Measurements from ENCODE around the gene IGSF23. TPM values are rescaled to one million over a fixed set of nuclear protein-coding genes. Genes with fewer than 3 reads are reported as not detected.
"Not testable (repeated sequence)": the region's sequence is repeated elsewhere in the genome, so short reads cannot be mapped to it uniquely, and the experiment has no call there.

The IGSF23 gene
- total RNA-seq, 1 experiment from 2014 or later = not detected

DNA sequence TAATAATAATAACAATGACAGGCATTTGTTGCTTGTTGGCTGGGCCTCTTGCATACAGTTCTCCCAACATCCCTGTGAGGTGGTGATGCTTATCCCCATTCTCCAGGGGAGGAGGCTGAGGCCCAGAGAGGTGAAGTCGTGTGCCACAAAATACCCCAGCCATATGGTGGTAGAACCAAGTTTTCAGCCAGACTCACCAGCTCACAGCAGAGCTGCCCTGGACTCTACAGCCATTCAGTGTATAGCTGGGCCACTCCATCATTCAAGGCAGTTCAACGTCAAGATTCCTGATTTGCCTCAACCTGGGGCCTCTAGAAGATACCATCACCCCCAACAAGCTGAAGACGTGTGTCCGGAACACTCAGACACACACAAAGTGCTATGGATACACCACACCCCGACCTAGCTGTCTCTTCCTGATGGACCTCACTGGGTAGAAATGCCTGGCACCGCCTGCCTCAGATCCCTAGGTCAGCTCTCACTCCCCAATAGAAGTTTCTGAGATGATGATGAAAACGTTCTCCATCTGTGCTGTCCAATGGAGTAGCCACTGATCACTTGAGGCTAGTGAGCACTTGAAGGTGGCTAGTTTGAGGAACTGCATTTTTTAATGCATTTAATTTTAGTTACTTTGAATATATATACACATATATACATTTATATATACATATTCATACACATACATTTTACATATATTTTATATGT is 53.6 kb downstream of the IGSF23 start:
- DNase-seq (ENCODE audit: low read depth) = no peak

- no peak for DNase-seq (ENCODE audit: low read depth)
Observed at GRCh38 chr19:44668985-44669764, 55.8 kb downstream of the IGSF23 start.

- not testable (repeated sequence) for DNase-seq (ENCODE audit: low read depth)
Observed at GRCh38 chr19:44670027-44670426, 56.7 kb downstream of the IGSF23 start.

DNA sequence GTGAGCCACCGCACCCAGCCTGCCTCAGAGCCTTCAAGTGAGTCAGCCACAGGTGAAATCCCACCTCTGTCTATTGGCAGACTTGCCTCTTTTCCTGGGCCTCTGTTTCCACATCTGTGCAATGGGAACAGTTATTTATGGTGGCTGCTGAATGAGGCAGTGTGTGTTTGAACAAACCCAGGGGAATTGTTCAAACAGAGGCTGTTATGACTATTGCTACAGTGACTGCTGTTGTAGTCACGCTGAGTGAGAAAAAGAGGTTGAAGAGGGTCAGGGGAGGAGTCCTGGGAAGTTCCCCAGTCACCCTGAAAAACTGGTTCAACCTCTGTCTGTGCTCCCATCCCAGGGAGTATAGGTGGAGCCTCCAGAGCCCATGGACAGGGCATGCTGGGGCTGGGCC is 58.0 kb downstream of the IGSF23 start, which contains the start of gene CEACAM19:
Gene CEACAM19 (plus strand): TSS at position 83 of the 400 bp plus-strand sequence. CDS start 450 bp downstream, outside the sequence.
- DNase-seq (ENCODE audit: low read depth) = no peak

- DNase-seq (ENCODE audit: low read depth) = no peak
Observed at GRCh38 chr19:44672226-44672625, 58.9 kb downstream of the IGSF23 start.

DNA sequence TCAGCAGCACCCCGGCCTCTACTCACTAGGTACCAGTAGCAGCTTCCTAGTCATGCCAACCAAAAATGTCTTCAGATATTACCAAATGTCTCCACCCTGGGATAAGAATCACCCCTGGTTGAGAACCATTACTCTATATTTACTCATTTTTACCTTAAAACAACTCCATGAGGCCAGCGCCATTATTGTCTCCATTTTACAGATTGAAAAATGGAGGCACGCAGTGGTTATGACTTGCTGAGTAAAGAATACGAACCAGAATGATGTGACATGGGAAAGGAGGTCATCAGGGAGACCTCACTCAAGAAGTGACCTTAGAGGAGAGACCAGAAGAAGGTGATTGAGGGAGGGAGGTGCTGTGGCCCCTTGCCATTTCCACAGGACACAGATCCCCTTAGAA is 60.1 kb downstream of the IGSF23 start:
- no peak for DNase-seq (ENCODE audit: low read depth)

GRCh38 chr19:44675521-44675920 is 62.2 kb downstream of the IGSF23 start:
- DNase-seq (ENCODE audit: low read depth) = no peak

DNA sequence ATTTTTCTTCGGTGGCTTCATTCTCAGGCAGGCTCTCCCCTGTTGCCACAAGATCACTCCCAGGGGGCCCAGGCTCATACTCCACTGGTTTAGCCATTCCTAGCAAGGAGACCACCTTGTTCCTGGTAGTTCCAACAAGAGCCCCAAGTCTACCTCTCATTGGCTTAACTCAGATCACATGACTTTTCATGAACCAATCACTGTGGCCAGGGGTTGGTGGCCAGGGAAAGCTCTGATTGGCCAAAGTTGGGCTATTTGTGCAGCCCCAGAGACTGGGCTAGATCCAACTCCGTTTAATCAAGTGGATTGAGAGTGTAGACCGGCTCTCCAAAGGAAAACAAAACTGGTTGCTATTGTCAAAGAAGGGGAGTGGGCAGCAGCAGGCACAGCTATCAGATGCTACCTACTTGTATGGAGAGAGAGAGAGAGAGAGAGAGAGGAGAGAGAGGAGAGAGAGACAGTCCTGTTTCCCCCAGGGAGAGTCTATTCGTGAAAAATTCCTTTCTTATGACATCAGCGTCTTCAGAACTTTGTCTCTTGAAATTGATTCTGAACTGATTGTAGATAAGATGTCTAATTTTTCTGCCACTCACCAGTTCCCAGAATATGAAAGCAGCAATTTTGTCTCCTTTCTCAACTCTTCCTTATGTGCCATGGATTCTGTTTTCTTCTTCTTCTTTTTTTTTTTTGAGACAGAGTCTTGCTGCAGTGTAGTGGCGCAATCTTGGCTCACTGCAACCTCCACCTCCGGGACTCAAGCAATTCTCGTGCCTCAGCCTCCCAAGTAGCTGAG is 63.9 kb downstream of the IGSF23 start:
- peak; percentile 47 for DNase-seq (ENCODE audit: low read depth)

GRCh38 chr19:44680536-44680935 is 67.2 kb downstream of the IGSF23 start:
- DNase-seq (ENCODE audit: low read depth) = no peak

DNA sequence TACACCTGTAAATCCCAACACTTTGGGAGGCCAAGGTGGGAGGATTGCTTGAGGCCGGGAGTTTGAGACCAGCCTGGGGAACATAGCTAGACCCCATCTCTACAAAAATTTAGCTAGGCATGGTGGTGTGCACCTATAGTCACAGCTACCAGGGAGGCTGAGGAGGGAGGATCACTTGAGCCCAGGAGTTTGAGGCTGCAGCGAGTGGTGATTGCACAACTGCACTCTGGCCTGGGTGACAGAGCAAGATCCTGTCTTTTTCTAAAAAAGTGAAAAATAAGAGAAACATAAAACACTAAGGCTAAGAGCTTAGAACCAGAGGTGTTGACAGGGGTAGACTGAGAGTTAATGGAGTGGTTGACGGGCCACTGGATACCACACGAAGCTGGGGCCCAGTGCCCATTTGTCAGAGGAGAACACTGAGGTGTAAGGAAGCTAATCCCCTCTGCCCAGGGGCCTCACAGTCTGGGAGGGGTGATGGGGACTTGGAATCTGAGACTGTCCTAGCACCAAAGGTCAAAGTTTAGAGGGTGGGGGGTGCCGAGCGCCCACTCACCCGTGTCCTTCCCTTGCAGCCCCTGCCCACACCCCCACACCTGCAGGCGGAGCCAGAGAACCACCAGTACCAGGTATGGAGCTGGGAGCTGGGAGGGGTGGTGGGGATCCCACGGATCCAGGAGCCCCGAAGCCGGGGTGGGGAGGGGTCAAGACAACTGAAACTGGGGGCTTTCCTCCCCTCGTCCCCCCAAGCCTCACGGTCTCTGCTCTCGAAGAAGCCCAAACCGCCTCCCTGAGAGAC is 68.8 kb downstream of the IGSF23 start:
- no peak for DNase-seq (ENCODE audit: low read depth)

DNA sequence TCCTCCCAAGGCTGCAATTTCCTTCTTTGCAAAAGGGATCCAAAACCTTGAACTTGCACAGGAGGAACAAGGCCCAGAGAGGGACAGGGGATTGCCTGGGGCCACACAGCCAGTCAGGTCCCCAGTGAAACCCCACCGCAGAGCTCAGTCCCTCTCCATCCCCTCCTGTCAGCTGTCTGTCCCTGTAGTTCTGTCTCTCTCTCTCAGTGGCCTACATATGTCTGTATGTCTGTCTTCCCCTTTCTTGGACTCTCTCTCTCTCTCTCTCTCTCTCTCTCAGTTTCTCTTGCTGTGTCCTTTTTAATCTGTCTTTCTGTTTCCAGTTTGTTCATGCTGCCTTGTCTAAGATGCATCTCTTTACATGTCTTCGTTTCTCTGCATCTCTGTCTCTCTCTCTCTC is 69.4 kb downstream of the IGSF23 start:
- no peak for DNase-seq (ENCODE audit: low read depth)

DNA sequence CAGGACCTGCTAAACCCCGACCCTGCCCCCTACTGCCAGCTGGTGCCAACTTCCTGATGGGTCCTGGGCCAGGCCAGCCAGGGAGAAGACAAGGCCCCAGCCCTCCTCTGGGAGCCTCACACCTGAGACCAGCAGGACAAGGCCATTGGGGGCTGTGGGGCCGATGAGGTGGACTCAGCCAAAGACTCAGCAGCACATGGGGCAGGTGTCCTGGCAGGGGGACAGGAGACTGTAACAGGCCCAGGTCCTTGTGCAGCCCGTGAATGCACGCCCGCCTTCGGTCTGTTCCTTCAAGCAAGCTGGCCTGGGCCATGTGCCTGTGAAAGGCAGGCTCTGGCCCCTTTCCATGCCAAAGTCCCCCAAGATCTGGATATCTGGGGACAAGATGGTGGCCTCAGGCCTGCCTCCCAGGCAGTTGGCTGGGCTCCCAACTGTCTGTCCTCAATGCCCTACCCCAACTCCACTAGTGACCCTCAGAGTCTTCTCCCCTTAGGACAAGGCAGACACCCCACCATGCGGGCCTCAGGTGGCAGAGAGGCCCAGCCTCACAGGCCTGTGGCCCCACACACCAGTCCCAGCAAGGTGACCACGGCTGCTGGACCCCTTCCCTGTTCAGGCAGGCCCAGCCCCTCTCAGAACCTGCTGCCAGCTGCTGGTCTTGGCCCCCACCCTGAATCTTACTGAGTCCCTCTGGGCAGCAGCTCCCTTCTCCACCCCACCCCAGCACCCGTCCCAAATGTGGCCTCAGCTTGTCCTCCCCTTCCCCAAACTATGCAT is 70.3 kb downstream of the IGSF23 start:
- DNase-seq (ENCODE audit: low read depth) = no peak

GRCh38 chr19:44684396-44684795 is 71.0 kb downstream of the IGSF23 start:
- DNase-seq (ENCODE audit: low read depth) = not testable (repeated sequence)

DNA sequence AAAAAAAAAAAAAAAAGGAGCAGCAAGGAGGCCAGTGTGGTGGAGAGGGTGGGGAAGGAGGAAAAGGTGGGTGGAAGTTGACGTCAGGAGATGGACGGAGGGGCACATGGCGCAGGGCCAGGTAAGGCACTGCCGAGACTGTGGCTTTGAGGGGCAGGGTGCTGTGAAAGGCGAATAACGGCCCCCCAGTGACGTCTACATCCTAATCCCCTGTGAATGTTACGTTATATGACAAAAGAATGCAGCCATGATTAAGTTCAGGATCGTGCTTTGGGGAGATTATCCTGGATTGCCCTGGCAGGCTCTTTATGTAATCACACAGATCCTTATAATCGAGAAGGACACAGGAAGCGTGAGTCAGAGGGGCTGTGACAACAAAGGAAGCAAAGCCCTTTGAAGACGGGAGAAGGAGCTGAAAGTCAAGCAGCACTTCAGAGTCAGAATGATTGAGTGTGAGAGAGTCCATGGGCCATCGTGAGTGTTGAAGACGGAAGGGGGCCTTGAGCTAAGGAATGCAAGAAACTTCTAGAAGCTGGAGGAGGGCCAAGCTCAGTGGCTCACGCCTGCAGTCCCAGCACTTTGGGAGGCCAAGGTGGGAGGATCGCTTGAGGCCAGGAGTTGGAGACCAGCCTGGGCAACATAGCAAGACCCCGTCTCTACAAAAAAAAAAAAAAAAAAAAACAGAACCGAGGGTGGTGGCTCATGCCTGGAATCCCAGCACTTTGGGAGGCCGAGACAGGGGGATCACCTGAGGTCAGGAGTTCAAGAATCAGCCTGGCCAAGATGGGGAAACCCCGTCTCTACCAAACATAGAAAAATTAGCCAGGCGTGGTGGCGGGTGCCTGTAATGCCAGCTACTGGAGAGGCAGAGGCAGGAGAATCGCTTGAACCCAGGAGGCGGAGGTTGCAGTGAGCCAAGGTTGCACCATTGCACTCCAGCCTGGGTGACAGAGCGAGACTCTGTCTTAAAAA is 71.8 kb downstream of the IGSF23 start:
- DNase-seq (ENCODE audit: low read depth) = peak; percentile 89

- peak; percentile 51 for DNase-seq (ENCODE audit: low read depth)
Observed at GRCh38 chr19:44685877-44686276, 72.5 kb downstream of the IGSF23 start.
